B cell (primary cell): ENCODE data around the gene VENTX. TPM values are rescaled to one million over a fixed set of nuclear protein-coding genes. Genes with fewer than 3 reads are reported as not detected.

Experiments
- ATAC-seq: fragments of 200-7000 bp; cut with Tn5 transposase; one replicate; pipeline ENCODE4 v1.10.0; 2021; ENCODE audit warnings: low read depth, mild to moderate bottlenecking, moderate number of reproducible peaks, moderate library complexity
- CTCF ChIA-PET: fragments of 350-600 bp; sonication (Branson Sonifier 250); formaldehyde crosslinking; loops from one replicate; lab custom pipeline; 2021; ENCODE audit warnings: antibody characterized with exemption, inconsistent platforms; lab: Charles Lee
- POLR2A ChIA-PET: fragments of 350-600 bp; sonication (Branson Sonifier 250); formaldehyde crosslinking; loops from one replicate; lab custom pipeline; 2021; ENCODE audit warnings: antibody characterized with exemption; lab: Charles Lee
- DNase-seq: peaks from one replicate; pipeline ENCODE4 v3.0.0; 2013
- H2AFZ ChIP-seq: 2 replicates; pipeline ENCODE4 v1.6.1; 2012; ENCODE audit warnings: mild to moderate bottlenecking, low read depth, low read length; ENCODE audit not compliant: insufficient read depth, poor library complexity, severe bottlenecking
- H3K27ac ChIP-seq, 2 donors: 1 replicate in 1 of 2; 2 replicates in 1 of 2; pipeline ENCODE4 v1.5.1; 2012 to 2013; ENCODE audit warnings: low read length in 2 of 2, mild to moderate bottlenecking in 2 of 2, moderate library complexity in 1 of 2
- H3K27me3 ChIP-seq, 4 experiments: fragments of 200-600 bp in 1 of 4; sonication (generic) in 1 of 4; replicated peaks in 1 of 4; 1 replicate in 2 of 4; 2 replicates in 2 of 4; pipeline versions ENCODE4 v1.6.1 to v1.7.0; 2013 to 2016; ENCODE audit warnings: low read length in 3 of 4, mild to moderate bottlenecking in 2 of 4, mixed read lengths in 1 of 4, moderate library complexity in 1 of 4; ENCODE audit not compliant: insufficient read depth in 4 of 4, control insufficient read depth in 3 of 4; ENCODE audit errors: control extremely low read depth in 1 of 4
- H3K36me3 ChIP-seq, 2 experiments: replicated peaks in 1 of 2; 1 replicate in 1 of 2; 2 replicates in 1 of 2; pipeline versions ENCODE4 v1.6.1 to v1.7.1; 2013; ENCODE audit warnings: low read length in 1 of 2; ENCODE audit not compliant: insufficient read depth in 2 of 2, control insufficient read depth in 1 of 2; ENCODE audit errors: control extremely low read depth in 1 of 2, extremely low read depth in 1 of 2
- H3K4me1 ChIP-seq, 2 donors: fragments of 200-600 bp in 1 of 2; sonication (generic) in 1 of 2; 1 replicate in 1 of 2; 2 replicates in 1 of 2; pipeline versions ENCODE4 v1.5.1 to v1.6.1; 2013 to 2017; ENCODE audit warnings: low read length in 2 of 2; ENCODE audit not compliant: control insufficient read depth in 2 of 2, insufficient read depth in 2 of 2
- H3K4me2 ChIP-seq: replicated peaks from 2 replicates; pipeline ENCODE3; 2012; ENCODE audit warnings: mild to moderate bottlenecking, low read depth, low read length; ENCODE audit not compliant: poor library complexity, severe bottlenecking
- H3K4me3 ChIP-seq, 5 experiments: fragments of 200-600 bp in 1 of 5; sonication (generic) in 1 of 5; 1 replicate in 3 of 5; 2 replicates in 2 of 5; pipeline versions ENCODE4 v1.5.1 to v1.7.0; 2011 to 2016; ENCODE audit warnings: low read length in 4 of 5, mild to moderate bottlenecking in 4 of 5, low read depth in 2 of 5, control low read depth in 1 of 5, moderate library complexity in 1 of 5; ENCODE audit not compliant: insufficient read depth in 1 of 5; ENCODE audit errors: control extremely low read depth in 1 of 5, extremely low read depth in 1 of 5
- H3K79me2 ChIP-seq: fragments of 200-600 bp; sonication (generic); one replicate; pipeline ENCODE4 v1.6.0; 2016; ENCODE audit warnings: low read length; ENCODE audit not compliant: control insufficient read depth, insufficient read depth
- H3K9ac ChIP-seq: fragments of 200-600 bp; sonication (generic); 2 replicates; pipeline ENCODE4 v1.6.1; 2017; ENCODE audit warnings: mild to moderate bottlenecking, low read length, moderate library complexity
- H3K9me3 ChIP-seq, 3 donors: one replicate each; pipeline versions ENCODE4 v1.6.1 to v1.7.1; 2013; ENCODE audit warnings: low read length in 2 of 3; ENCODE audit not compliant: control insufficient read depth in 2 of 3, insufficient read depth in 1 of 3; ENCODE audit errors: control extremely low read depth in 1 of 3
- H4K20me1 ChIP-seq: 2 replicates; pipeline ENCODE4 v1.6.0; 2012; ENCODE audit warnings: mild to moderate bottlenecking, low read length; ENCODE audit not compliant: insufficient read depth, control insufficient read depth, poor library complexity, severe bottlenecking
- H3K27ac Mint-ChIP-seq: one replicate; pipeline ENCODE4 v1.8.0; 2021; ENCODE audit warnings: mixed read lengths
- H3K27me3 Mint-ChIP-seq: one replicate; pipeline ENCODE4 v1.8.0; 2021; ENCODE audit warnings: mixed read lengths
- H3K4me1 Mint-ChIP-seq: one replicate; pipeline ENCODE4 v1.8.0; 2021; ENCODE audit warnings: mixed read lengths
- H3K4me3 Mint-ChIP-seq: one replicate; pipeline ENCODE4 v1.8.0; 2021; ENCODE audit warnings: mixed read lengths
- H3K9me3 Mint-ChIP-seq: one replicate; pipeline ENCODE4 v1.8.0; 2022; ENCODE audit warnings: mixed read lengths; ENCODE audit not compliant: insufficient read depth
- EZH2 ChIP-seq: IDR thresholded peaks from 2 replicates; pipeline ENCODE4 v1.6.1; 2012; ENCODE audit warnings: borderline replicate concordance, low read depth, mild to moderate bottlenecking, moderate library complexity, low read length; ENCODE audit not compliant: insufficient read depth, poor library complexity, severe bottlenecking
- WGBS: methylation state at CpG from one replicate; pipeline ENCODE4 v1.1.5; 2013; ENCODE audit warnings: missing lambda C conversion rate; ENCODE audit not compliant: insufficient coverage; 5-methylcytosine and 5-hydroxymethylcytosine counted together
- intact Hi-C: fragments of 100-400 bp; cut with micrococcal nuclease; formaldehyde crosslinking; loops from one replicate; pipeline ENCODE4 v1.10.0; 2022
- polyA plus RNA-seq: library from polyadenylated mRNA; depleted of rRNA; stranded (reverse); fragments of >200 nt; gene quantifications from 2 replicates; pipeline ENCODE4 v1.2.3, GENCODE V29; 2012
- total RNA-seq, 2 donors: library from RNA; stranded (reverse); fragments of 120-200 nt in 1 of 2; gene quantifications; 1 replicate in 1 of 2; 2 replicates in 1 of 2; pipeline versions ENCODE4 v1.2.3 to v1.2.4, GENCODE V29; 2013 to 2022
- TF ChIP-seq, protein P1 (sequence below): fragments of 200-600 bp; IDR thresholded peaks from one replicate; pipeline ENCODE4 v1.8.0; 2022; ENCODE audit warnings: antibody characterized with exemption, mild to moderate bottlenecking

VENTX gene
- total and polyA plus RNA-seq, 2 donors (not counting 1 experiment from before 2014, with no cell fraction given) = 0.82 TPM; not detected in 1

DNA sequence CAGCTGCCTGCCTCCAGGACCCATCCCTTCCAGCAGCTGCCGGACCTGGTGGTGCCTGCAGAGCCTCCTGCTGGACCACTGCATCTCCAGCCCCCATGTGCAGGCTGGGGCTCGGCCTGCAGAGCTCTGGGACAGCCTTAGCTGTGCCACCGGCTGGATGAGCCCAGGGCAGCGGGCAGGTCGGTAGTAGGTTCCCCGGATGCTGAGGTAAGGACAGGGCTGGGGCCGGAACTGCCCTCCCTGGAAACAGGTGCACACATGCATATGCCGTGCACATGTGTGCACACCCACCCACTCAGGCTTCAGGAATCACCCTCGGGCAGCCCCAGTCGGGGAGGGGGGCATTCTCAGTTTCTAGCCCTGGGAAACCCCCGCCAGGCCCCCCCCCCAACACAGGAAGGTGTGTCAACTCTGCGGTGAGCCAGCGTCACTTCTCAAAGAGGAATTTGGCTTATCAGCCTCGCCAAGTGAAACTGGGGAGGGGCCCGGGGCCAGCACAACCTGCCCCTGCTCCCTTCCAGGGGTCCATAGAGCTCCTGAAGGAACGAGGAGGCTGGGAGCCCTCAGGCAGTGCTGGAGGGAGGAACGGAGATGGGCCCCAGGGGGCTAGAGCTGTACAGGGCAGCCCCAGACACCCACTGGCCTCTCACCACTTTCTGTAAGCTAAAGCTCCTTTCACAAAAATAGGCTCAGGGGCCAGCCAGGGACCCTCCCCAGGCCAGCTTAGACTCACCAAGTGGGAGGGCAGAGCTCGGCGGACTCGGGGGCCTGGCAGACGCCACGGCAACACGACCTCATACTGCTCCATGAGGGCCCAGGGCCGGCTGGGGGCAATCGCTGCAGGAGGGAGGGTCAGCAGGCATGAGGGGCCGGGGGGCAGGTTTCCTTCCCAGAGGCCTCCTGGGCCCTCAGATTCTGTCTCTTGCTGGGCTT is 37.4 kb downstream of the VENTX start:
- Mint-ChIP-seq H3K4me1 (peaks cover 42% of the 10 kb centered on the region), H3K9me3 (no peaks in the 10 kb centered on the region), H3K4me3 (peak overlapping the region; percentile 89), H3K27ac (peak overlapping the region; percentile 95), H3K27me3 (no peaks in the 10 kb centered on the region)
- Histone ChIP-seq H3K4me3 (peak overlapping the region; percentile 79 to 96 (median 83)), H3K27me3 (no peaks in the 10 kb centered on the region), H3K4me1 (peaks cover 45 to 64% of the 10 kb centered on the region in 2 donors), H3K9me3 (no peaks in the 10 kb centered on the region), H2AFZ (peak overlapping the region; percentile 64), H3K4me2 (peak overlapping the region; percentile 99), H3K9ac (peak overlapping the region; percentile 96), H3K36me3 (peaks cover 0 to 39% of the 10 kb centered on the region in 2 experiments), H4K20me1 (peaks cover 25% of the 10 kb centered on the region), H3K27ac (peak overlapping the region; percentile 94 to 97), H3K79me2 (peaks cover 12% of the 10 kb centered on the region)
- DNase-seq (peak; percentile 95), ATAC-seq (peak; percentile 63)
- POLR2A ChIA-PET = interaction anchor here (0.8 to 2.6 kb wide), 7 partner anchors 8 to 49 kb away, joined by 3 to 12 read pairs (median 10); partner anchors contain the start of genes TUBGCP2 and ZNF511
- intact Hi-C loops = loop anchor here (1.0 to 10.0 kb wide), 4 partner anchors 14 to 130 kb away; partner anchors contain the start of gene MTG1
- CTCF ChIA-PET = interaction anchor here (0.6 to 3.3 kb wide), 9 partner anchors 9 to 132 kb away, joined by 3 to 80 read pairs (median 3); no protein-coding TSS in a partner anchor
- under 1% methylated on average over 19 of the region's 26 CpGs for WGBS
- TF ChIP-seq EZH2 = no peak
- TF ChIP-seq, protein P1, sequence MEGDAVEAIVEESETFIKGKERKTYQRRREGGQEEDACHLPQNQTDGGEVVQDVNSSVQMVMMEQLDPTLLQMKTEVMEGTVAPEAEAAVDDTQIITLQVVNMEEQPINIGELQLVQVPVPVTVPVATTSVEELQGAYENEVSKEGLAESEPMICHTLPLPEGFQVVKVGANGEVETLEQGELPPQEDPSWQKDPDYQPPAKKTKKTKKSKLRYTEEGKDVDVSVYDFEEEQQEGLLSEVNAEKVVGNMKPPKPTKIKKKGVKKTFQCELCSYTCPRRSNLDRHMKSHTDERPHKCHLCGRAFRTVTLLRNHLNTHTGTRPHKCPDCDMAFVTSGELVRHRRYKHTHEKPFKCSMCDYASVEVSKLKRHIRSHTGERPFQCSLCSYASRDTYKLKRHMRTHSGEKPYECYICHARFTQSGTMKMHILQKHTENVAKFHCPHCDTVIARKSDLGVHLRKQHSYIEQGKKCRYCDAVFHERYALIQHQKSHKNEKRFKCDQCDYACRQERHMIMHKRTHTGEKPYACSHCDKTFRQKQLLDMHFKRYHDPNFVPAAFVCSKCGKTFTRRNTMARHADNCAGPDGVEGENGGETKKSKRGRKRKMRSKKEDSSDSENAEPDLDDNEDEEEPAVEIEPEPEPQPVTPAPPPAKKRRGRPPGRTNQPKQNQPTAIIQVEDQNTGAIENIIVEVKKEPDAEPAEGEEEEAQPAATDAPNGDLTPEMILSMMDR = no peak
